Measurements from ENCODE around the gene KLHL25. TPM values are rescaled to one million over a fixed set of nuclear protein-coding genes. Genes with fewer than 3 reads are reported as not detected.

KLHL25 gene
- total and polyA plus RNA-seq, 2 of the 13 experiments (the other 11 are each of a cell fraction or from before 2014, with no cell fraction given): 3.7 to 8.2 TPM

GRCh38 chr15:85837011-85837433 lies 42.3 kb upstream of the KLHL25 start:
- no peak overlapping the region for H2AFZ ChIP-seq (ENCODE audit: low read length)
- no peak overlapping the region for H3K9ac ChIP-seq (ENCODE audit: insufficient read depth, low read depth, low read length)
- in situ Hi-C loops (cut with HindIII; ENCODE audit: extremely low pct_ligation_motif_present, low pct_unique_long_range_greater_than_20kb): loop anchor here (25.0 kb wide), 2 partner anchors 225 to 550 kb away; no protein-coding TSS in a partner anchor
- H3K27ac ChIP-seq (ENCODE audit: extremely low read length, insufficient read depth, low read length): peak overlapping the region; percentile 3
- 4% methylated on average over 6 of the region's 6 CpGs for WGBS (ENCODE audit: low lambda C conversion rate)
- no peaks in the 10 kb centered on the region for H3K36me3 ChIP-seq (replicated peaks in 1 of 2; ENCODE audit: control insufficient read depth in 1 of 2, insufficient read depth in 2 of 2, low read length in 2 of 2)
- H3K79me2 ChIP-seq (ENCODE audit: insufficient read depth, low read length): no peaks in the 10 kb centered on the region
- H3K4me3 ChIP-seq (replicated peaks in 1 of 3; ENCODE audit: insufficient read depth in 1 of 3, low read depth in 2 of 3, low read length in 3 of 3): peak overlapping the region in 2 of 3 experiments; percentile 8 to 29; a peak in 3 of 6 replicates
- DNase-seq (ENCODE audit: low spot score) (peak; percentile 84), ATAC-seq (peak; percentile 78), FAIRE-seq (no peak)
- no peaks in the 10 kb centered on the region for H3K9me3 ChIP-seq (ENCODE audit: low read length)
- intact Hi-C loops (cut with micrococcal nuclease; ENCODE audit: unreplicated experiment): loop anchor here (10.0 kb wide), 1 partner anchor 222 kb away; no protein-coding TSS in a partner anchor
- peak overlapping the region; percentile 64 for H3K4me2 ChIP-seq (ENCODE audit: low read depth, low read length)
- no peaks in the 10 kb centered on the region for H4K20me1 ChIP-seq (ENCODE audit: insufficient read depth, low read length)
- H3K4me1 ChIP-seq (ENCODE audit: insufficient read depth, low read length): peaks cover 41% of the 10 kb centered on the region
- CTCF ChIA-PET (ENCODE audit: low intra/inter-chr PET ratio, low total read pairs): no interaction called here
- POLR2A ChIA-PET: interaction anchor here (0.7 to 0.9 kb wide), 2 partner anchors 11 to 43 kb away, joined by 3 read pairs; no protein-coding TSS in a partner anchor
- H3K27me3 ChIP-seq (ENCODE audit: control insufficient read depth in 1 of 2, insufficient read depth in 2 of 2, low read length in 2 of 2): peaks cover 1 to 4% of the 10 kb centered on the region in 2 experiments; a peak in 2 of 5 replicates
- BruUV-seq (replicated peaks): no TSS peak
- TF ChIP-seq ETV5 (CRISPR knock-in tag; IDR thresholded peaks at IDR 0.05; ENCODE audit: borderline replicate concordance) (peak; percentile 21; the same call in 1 of the 2 replicates), TRIM24 (CRISPR knock-in tag; IDR thresholded peaks at IDR 0.05) (no peak), KAT7 (CRISPR knock-in tag; IDR thresholded peaks at IDR 0.05; ENCODE audit: borderline replicate concordance) (peak; percentile 56; the same call in 1 of the 2 replicates), GATAD2A (CRISPR knock-in tag; IDR thresholded peaks at IDR 0.05) (peak; percentile 29), GATA4 (IDR thresholded peaks at IDR 0.05; ENCODE audit: borderline replicate concordance, low read depth) (0 out of 2 replicates have a peak, but pooled peaks have one; percentile 16), HNRNPLL (IDR thresholded peaks at IDR 0.05; ENCODE audit: low read depth, low read length, poor library complexity, severe bottlenecking) (no peak), MEF2D (CRISPR knock-in tag; IDR thresholded peaks at IDR 0.05) (0 out of 2 replicates have a peak, but pooled peaks have one; percentile 53), ZNF724P (CRISPR knock-in tag; IDR thresholded peaks at IDR 0.05; ENCODE audit: borderline replicate concordance) (no peak), FOXO1 (CRISPR knock-in tag; IDR thresholded peaks at IDR 0.05) (peak; percentile 41; the same call in 1 of the 2 replicates), ZKSCAN1 (IDR thresholded peaks at IDR 0.05; ENCODE audit: low read length) (0 out of 2 replicates have a peak, but pooled peaks have one; percentile 37), STAG1 (CRISPR knock-in tag; IDR thresholded peaks at IDR 0.05) (no peak), TSC22D2 (CRISPR knock-in tag; IDR thresholded peaks at IDR 0.05; ENCODE audit: borderline replicate concordance) (no peak), TBX2 (CRISPR knock-in tag; IDR thresholded peaks at IDR 0.05; ENCODE audit: borderline replicate concordance) (peak; percentile 55; the same call in 1 of the 2 replicates), HNF4A (CRISPR knock-in tag; IDR thresholded peaks at IDR 0.05) (peak; percentile 30; the same call in 1 of the 2 replicates), TCF7 (IDR thresholded peaks at IDR 0.05; ENCODE audit: low read depth) (0 out of 2 replicates have a peak, but pooled peaks have one; percentile 19), HOXA7 (CRISPR knock-in tag; IDR thresholded peaks at IDR 0.05) (no peak), LCORL (IDR thresholded peaks at IDR 0.05) (no peak), LCORL (CRISPR knock-in tag; IDR thresholded peaks at IDR 0.05) (0 out of 2 replicates have a peak, but pooled peaks have one; percentile 23), HOMEZ (CRISPR knock-in tag; IDR thresholded peaks at IDR 0.05; ENCODE audit: low read depth) (0 out of 2 replicates have a peak, but pooled peaks have one; percentile 28), NR2F1 (CRISPR knock-in tag; IDR thresholded peaks at IDR 0.05) (peak in 1 of 2 experiments; percentile 72; a peak in 2 of 4 replicates), FOXP1 (IDR thresholded peaks at IDR 0.05) (no peak), FOXP1 (CRISPR knock-in tag; IDR thresholded peaks at IDR 0.05) (peak; percentile 49), HMG20A (CRISPR knock-in tag; IDR thresholded peaks at IDR 0.05; ENCODE audit: borderline replicate concordance) (peak; percentile 18; the same call in 1 of the 2 replicates), RARA (CRISPR knock-in tag; IDR thresholded peaks at IDR 0.05) (peak; percentile 77)
- TF ChIP-seq, protein P1, sequence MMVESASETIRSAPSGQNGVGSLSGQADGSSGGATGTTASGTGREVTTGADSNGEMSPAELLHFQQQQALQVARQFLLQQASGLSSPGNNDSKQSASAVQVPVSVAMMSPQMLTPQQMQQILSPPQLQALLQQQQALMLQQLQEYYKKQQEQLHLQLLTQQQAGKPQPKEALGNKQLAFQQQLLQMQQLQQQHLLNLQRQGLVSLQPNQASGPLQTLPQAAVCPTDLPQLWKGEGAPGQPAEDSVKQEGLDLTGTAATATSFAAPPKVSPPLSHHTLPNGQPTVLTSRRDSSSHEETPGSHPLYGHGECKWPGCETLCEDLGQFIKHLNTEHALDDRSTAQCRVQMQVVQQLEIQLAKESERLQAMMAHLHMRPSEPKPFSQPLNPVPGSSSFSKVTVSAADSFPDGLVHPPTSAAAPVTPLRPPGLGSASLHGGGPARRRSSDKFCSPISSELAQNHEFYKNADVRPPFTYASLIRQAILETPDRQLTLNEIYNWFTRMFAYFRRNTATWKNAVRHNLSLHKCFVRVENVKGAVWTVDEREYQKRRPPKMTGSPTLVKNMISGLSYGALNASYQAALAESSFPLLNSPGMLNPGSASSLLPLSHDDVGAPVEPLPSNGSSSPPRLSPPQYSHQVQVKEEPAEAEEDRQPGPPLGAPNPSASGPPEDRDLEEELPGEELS (CRISPR knock-in tag; IDR thresholded peaks at IDR 0.05): peak; percentile 24; the same call in 1 of the 2 replicates

Data from HepG2 (cell line).